Pericardium fibroblast (primary cell): Measurements from ENCODE around the gene PEA15. TPM values are rescaled to one million over a fixed set of nuclear protein-coding genes. Genes with fewer than 3 reads are reported as not detected.

Experiments used
- total RNA-seq: library from RNA; depleted of rRNA; stranded (reverse); fragments of >200 nt; gene quantifications from 2 replicates; pipeline ENCODE4 v1.2.3, GENCODE V29; 2015

PEA15 gene, protein sequence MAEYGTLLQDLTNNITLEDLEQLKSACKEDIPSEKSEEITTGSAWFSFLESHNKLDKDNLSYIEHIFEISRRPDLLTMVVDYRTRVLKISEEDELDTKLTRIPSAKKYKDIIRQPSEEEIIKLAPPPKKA
- 70.1 and 149 TPM in 2 replicates for total RNA-seq

GRCh38 chr1:160205242-160206035, at the start of gene PEA15:
Gene PEA15 (plus strand): TSS chr1:160205384. CDS start chr1:160211545, 6,161 bp downstream.

GRCh38 chr1:160189649-160190625, 15.2 kb upstream of the PEA15 start, which contains the start of gene CASQ1:
Gene CASQ1 (plus strand): TSS chr1:160190575. CDS start chr1:160190752, 177 bp downstream.

GRCh38 chr1:160261893-160262794, 57.0 kb downstream of the PEA15 start, which contains the start of gene DCAF8:
Gene DCAF8 (minus strand): TSS chr1:160262549. CDS start chr1:160244008, 18,541 bp downstream.

Other genes with a start within 250 kb of the PEA15 start
- 2.3 TPM in 2 replicates for gene PIGM, start 173.4 kb upstream of the PEA15 start, total RNA-seq
- gene KCNJ10, start 135.2 kb upstream of the PEA15 start, total RNA-seq: 0.12 TPM in 1 of 2 replicates, not detected in the other
- 0.60 TPM in 1 of 2 replicates, not detected in the other for gene KCNJ9, start 123.8 kb upstream of the PEA15 start, total RNA-seq
- gene IGSF8, start 106.8 kb upstream of the PEA15 start, total RNA-seq: 11.2 and 15.9 TPM in 2 replicates
- gene ATP1A2, start 89.6 kb upstream of the PEA15 start, total RNA-seq: 1.2 and 1.8 TPM in 2 replicates
- gene ATP1A4, start 53.8 kb upstream of the PEA15 start, total RNA-seq: not detected in 2 replicates
- gene CASQ1, start 14.8 kb upstream of the PEA15 start, total RNA-seq: not detected in 2 replicates
- 48.1 and 54.1 TPM in 2 replicates for gene DCAF8, start 57.2 kb downstream of the PEA15 start, total RNA-seq
- 31.9 and 48.5 TPM in 2 replicates for gene PEX19, start 79.7 kb downstream of the PEA15 start, total RNA-seq
- gene COPA, start 137.9 kb downstream of the PEA15 start, total RNA-seq: 145 and 189 TPM in 2 replicates
- 67.7 and 77.5 TPM in 2 replicates for gene NCSTN, start 138.0 kb downstream of the PEA15 start, total RNA-seq
- gene NHLH1, start 161.7 kb downstream of the PEA15 start, total RNA-seq: under 0.01 TPM in 1 of 2 replicates, not detected in the other
- gene VANGL2, start 195.2 kb downstream of the PEA15 start, total RNA-seq: 0.60 and 0.82 TPM in 2 replicates